Measurements from ENCODE around the gene RAD9A.
A peak's percentile ranks its signal among the peaks of the same experiment; 100 is the strongest.

The RAD9A gene

DNA sequence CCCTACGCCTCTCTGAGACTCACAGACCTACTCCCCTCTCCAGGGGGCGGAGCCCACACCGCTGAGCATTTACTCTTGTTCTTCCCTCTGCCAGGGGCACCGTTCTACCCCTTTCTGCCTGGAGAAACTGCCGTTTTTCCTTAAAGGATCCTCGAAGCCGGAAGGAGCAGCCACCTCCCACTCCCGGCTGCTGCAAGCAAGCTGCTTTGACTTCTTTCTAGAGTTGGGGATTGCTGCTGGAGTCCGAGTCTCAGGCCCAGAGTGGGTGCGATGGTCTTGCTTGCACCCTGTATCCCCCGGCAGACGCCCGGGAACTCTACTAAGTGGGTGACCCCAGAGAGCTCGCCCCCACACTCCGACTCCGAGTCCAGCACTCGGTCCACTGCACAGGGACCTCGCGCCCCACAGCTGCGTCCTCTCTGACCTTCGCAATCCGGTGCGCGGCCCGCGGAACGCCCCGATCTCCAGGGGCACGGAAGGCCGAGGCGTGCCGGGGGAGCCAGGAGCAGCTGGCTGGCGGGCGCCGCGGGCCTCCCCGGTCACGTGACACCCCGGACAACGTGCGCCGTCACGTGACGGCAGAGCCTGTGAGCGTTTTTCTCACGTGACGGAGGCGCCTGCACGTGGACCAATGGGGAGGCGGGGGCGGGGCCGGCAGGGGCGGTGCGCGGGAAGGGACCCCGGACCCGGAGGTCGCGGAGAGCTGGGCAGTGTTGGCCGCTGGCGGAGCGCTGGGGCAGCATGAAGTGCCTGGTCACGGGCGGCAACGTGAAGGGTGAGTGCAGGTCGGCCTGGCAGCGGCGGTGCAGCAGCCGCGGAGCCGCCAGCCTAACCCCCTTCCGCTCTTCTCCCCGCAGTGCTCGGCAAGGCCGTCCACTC is at the start of gene RAD9A:
TSS of gene RAD9A (plus strand) at position 683 of the 879 bp plus-strand sequence. CDS start at position 742, 59 bp downstream.
- DNase-seq (ENCODE audit: low spot score) = peak; percentile 98

DNA sequence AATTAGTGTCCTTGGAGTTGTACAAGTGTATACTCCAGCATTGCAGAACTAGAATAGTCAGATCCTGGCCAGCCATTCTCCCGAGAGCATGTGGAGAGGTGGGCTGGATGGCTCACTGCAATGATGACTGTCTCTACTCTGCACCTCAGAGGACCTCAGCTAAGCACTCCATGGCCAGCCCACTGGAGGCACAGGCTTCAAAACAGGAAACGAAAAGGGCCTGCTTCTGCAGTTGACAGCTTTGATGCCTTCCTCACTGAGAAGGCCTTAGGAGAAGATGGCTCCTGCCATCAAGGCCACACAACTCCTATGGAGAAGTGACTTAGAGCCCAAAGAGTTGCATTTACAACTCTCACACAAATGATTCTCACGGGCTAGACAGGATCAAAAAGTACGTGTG is 47.5 kb upstream of the RAD9A start:
- DNase-seq (ENCODE audit: low spot score) = no peak

DNA sequence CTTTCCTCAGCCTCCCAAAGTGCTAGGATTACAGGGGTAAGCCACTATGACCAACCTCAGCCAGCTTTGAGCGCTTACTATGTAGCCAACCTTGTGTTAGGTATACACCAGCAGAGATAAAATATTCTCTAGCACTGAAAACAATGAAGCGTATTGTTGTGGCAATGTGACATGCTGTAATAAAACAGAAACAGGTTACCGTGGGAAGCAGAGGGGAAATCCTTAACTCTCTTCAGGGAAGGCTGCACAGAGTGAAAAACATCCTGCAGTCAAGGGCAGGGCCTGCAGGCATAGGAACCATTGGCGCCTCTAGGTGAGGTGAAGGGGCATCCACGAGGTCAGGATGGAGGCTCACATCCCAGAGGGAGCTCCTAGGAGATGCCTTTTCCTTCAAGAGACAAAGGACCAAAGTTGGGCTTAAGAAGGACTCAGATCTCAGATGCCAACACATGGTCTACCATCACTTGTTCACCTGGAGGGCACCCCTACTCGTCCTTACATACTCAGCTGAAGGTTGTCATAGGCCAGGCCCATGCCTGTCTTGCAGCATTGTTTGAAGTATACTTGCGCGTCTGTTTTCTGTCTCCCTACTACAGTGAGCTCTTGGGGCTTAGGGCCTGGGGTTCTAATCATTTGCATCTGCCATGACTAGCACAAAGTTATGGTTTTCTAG is 46.4 kb upstream of the RAD9A start:
- DNase-seq (ENCODE audit: low spot score) = no peak

DNA sequence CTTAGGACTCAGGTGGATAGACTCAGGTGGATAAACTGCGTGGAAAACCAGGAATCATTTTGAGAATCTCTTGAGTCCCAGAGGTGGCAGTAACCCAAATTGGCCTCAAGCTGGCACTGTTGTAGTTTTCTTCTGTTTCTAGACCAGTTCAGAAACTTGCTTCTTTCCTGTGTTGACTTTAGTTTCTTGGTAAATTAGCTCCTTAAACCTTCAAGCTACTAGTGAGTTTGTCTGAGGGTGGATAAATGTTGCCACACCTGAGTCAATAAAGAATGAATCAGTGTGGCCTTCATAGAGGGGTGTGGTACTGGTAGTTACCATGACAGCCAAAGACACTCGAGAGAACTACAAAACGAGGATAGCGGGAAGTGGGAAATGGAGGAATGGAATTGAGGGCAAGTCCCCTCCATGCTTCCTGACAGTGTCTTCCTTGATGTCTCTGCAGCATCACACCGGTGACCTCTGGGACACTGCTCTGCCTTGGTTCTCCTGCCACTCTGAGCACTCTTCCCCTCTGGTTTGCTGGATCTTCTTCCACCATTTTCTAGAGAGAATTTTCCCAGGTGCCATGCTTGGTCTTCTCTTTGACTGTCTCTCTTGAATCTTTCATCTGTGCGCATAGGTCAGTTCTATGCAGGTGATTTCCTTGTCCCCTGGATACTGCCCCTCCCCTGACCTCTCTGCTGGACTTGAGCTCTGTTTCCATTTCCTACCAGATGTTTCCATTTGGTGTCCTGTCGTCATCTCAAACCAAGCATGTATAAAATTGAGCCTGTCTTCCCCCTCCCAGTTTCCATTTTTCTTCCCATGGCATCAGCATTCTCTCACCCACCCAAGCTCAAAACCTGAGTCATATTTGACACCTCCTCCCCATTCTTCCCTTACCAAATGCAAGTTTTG is 45.6 kb upstream of the RAD9A start:
- DNase-seq (ENCODE audit: low spot score) = no peak

DNA sequence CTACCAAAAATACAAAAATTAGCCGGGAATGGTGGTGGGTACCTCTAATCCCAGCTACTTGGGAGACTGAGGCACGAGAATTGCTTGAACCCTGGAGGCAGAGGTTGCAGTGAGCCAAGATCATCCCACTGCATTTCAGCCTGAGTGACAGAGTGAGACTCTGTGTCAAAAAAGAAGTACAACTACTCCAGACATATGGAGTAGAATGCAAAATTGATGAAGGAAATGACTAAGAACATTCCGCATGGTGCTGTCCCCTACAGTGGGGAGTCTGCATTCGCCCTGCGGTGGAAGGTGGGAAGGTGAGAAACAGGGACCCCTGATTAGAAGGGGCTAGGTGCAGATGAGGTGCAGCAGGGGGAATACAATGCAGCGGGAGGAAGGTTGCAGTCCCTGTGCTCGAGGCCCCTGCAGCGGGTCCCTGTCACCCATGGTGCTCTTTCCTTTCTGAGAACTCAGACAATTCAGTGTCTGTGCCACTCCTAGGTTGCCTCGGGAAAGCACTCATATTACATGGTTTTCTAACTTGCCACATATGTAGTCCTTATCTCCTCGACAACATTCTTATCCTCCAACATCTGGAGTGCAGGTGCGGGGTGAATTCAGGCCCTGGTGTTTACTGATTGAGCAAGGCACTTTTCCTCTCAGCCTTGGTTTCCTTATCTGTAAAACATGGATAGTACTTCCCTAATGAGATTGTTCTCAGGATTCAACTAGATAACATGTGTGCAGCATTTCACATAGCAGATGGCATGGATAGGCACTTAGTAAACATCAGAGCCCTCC is 43.6 kb upstream of the RAD9A start:
- no peak for DNase-seq (ENCODE audit: low spot score)

DNA sequence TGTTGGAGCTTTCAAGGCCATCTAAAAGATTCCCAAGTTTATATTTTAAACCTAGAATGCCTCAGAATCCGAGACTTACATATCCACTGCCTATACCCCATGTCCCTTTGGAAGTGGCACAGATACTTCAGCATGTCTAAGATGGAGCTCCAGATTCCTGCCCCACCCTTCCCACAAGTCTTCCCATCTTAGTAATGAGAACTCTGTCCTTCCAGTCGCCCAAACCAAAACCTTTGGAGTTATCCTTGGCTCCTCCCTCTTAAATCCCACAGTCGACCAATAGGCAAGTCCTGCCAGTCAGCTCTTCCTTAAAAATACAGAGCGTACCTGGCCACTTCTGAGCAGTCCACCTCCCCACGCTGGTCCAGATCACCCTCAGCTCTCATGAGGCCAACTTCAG is 42.8 kb upstream of the RAD9A start:
- DNase-seq (ENCODE audit: low spot score) = no peak

DNA sequence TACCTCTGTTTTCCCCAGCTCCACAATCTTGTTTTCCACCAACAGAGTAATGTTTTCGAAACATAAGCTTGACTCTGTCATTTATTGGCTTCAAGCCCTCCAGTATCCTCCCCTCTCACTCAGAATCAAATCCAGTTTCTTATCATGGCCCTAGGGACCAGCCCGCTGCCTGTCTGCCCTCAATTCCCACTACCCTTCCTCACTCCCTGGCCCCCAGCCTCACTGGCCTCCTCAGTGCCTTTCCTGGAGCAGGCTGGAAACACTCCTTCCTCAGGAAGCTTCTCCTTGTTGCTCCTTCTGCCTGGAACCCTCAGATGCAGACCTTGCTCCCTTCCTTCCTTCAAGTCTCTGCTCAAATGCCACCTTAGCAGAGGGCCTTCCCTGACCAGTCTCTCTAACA is 42.3 kb upstream of the RAD9A start:
- no peak for DNase-seq (ENCODE audit: low spot score)

DNA sequence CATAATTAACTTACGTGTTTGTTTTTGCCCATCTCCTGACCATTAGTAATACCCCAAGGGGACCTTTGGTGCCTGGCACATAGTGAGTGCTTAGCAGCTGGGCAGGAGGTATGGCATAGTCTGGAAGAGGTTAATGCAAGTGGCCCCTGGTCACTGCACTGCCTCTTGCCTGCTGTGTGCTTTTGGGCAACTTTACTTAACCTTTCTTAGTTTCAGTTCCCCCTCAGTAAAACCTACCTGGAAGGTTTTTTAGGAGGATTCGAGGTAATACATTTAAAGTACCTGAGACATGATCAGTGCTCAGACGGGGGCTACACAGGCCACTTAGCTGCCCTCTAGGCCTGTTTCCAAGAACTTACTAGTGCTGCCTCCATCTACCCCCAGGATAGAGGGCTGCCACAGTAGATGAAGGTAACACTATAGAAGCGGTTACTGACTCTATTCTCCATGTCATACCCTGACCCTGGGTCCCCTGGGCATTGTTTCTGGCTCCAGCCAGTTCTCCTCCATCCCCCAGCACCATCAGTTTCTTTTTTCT is 41.8 kb upstream of the RAD9A start:
- no peak for DNase-seq (ENCODE audit: low spot score)

DNA sequence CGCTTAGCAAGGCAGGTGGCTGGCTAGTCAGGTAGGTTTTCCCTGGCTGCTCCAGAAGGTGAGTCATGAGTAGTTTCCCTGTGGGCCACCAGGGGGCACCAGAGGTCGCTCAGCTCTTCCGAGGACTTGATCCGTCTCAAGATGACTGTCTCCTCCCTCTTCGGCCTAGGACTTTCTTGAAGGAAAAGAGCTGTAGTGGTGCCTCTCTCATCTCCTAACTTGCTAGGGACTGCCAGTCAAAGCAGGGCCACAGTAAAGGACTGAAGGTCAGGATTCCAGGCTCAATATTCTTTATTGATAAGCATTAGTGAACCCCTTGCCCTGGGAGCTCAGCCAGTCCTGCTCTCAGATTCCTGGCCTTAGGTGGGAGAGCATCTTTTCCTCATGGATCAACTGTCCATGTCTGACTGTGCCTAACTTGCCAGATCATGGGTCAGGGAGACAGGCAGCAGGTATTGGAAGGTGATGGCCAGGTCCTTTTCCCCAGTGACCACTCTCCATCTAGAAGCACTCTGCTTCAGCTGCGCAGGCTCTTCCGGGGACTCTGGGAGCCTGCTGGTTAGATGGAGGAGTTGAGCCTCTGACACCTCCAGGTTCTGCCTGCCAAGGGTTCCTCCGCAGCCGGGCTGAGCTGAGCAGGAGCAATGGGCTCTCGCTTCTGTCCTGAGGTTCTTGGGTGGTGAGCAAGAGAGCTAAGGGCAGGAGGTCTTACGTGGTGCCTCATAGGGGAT is 40.3 kb upstream of the RAD9A start:
- peak; percentile 77 for DNase-seq (ENCODE audit: low spot score)

DNA sequence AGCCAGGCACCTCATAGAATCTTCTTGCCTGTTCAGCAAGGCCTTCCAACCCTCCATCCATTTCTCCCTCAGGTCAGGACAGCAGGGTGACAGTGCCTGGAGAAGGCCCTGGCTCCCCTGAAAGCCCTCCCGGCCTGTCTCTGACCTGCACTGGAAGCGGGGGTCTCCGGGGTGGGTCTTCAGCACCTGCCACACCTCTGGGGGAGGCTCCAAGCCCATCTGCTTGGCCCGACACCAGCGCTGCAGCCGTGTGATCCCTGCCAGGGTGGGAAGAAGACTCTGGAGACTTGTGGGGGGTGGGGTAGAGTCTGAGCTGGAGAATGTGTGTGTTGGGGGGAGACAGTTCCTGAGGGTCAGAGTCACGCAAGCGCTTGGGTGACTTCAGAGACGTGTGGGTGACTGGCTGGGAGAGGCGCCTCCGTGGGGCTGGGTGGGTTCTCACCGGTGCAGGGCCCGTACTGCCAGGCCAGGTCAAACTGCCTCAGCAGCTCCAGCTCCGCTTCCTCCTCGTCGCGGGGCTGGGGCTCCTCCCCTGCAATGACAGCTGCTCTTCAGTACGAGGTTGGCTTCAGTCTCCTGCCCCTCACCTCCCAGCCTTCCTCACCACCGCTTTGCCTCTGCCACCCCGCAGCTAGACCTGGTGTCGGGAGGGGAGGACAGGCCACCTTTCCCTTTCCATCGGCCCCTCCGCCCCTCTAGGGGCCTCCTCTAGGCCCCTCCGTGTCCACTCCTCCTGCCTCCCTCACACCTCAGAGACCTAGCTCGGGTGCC is 39.1 kb upstream of the RAD9A start:
- DNase-seq (ENCODE audit: low spot score) = no peak

DNA sequence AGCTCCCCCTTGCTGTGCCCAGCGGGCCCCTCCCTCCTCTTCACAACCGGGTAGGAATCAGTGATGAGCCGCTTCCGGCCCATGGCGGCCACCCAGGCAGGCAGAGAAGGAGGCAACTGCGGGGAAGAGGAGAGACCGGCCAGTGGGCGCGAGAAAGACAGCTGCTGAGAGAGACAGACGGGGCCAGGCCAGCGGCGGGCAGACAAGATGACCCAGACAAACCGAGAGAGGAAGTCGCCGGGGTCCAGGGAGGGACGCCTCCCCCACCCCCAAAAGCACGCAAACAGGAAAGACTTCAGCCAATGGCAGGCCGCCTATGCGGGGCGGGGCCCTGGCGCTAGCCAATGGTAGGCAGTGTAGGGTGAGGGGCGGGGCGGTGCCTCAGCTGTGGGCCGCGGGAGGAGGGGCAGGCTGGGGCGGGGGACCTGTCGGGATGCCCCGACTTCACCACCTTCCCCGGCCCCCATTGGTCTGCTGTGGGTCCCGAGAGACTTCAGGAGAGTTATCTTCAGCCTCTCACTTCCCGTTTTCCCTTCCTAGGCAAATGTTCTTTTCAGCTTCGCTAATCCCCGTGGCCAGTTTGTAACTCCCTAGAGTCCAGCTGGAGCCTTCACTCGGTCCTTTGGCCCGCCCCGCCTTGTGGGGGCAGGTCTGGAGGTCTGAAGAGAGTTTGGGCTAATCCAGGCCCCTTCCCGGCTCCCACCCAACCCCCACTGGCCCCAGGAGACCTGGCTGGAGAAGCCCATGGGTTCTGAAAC is 38.3 kb upstream of the RAD9A start, which contains the start of gene POLD4:
TSS of gene POLD4 (minus strand) at position 230 of the 758 bp plus-strand sequence. CDS start at position 83, 147 bp downstream.
- peak; percentile 98 for DNase-seq (ENCODE audit: low spot score)

DNA sequence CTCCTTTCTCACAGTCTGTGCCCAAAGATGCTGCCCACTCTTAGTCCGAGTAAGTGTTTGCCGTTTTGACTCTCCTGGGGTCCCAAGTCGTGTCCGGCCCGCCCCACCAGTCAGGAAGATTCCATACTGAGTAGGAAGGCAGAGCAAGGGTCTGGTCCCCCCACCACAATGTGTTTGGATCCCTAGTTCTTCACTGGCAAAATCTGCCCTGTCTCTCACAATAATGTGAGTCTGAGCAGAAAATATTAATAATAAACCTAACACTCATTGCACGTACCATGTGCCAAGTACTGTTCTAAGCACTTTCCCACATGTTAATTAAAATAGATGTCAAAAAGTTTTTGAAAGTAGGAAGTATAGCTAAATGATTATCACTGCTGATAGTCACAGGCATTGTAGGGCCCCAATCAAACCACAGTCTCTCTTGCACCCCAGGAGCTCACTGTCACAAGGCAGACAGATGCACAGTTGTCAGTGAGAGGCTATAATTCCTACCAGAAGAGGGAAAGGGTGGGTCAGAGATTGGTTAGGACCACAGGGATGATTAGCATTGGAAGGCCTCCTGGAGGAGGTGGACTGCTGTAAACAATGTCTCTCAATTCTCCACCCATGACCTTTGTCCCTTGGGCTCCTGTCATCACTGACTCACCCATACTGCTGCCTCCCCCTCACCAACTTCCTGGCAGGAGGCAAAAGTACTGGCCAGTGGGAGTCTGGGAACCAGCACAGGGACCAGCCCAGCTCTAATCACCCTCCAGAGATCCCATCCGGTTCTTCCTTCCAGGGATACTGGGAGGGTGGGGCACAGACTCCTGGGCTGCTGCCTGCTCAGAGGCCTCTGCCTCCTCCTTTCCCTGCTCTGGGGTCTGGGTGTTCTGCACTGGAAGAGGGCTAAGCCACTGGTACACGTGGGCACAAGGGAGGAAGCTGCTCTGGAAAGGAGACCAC is 37.4 kb upstream of the RAD9A start:
- DNase-seq (ENCODE audit: low spot score) = no peak

DNA sequence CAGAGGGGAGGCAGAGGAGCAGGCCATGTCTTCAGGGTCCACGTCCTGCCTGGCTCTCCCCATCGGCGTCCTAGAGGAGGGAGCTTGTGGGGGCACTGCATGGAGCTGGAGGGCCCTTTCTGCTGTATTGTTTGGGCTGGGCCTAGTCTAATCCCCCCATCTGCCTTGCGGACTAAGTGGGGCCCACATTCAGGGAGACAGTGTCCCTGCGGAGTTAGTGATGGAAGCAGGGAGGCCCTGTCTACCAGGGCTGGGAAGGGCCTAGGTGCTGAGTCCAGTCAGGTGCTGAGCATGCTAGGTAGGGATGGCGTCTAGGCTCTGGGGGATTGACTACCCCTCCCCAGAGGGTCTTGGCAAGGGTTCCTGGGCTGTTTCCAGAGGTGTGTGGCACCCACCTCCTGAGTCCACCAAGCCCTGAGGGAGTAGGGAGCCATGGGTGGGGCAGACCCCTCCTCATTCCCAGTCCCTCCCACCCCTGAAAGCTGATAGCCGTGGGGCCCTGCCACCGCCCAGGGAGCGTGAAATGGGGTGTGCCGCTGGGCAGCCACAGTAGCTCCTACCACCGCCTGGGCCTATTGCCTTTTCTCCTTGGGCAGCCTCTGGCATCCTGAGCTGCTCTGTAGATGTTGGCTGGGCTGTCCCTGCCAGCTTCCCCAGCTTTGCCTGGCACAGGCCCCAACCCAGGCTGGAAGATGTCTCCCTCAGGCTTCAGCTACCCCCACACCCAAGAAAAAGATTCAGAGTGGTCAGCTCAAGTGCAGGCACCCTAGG is 36.6 kb upstream of the RAD9A start:
- DNase-seq (ENCODE audit: low spot score) = no peak

DNA sequence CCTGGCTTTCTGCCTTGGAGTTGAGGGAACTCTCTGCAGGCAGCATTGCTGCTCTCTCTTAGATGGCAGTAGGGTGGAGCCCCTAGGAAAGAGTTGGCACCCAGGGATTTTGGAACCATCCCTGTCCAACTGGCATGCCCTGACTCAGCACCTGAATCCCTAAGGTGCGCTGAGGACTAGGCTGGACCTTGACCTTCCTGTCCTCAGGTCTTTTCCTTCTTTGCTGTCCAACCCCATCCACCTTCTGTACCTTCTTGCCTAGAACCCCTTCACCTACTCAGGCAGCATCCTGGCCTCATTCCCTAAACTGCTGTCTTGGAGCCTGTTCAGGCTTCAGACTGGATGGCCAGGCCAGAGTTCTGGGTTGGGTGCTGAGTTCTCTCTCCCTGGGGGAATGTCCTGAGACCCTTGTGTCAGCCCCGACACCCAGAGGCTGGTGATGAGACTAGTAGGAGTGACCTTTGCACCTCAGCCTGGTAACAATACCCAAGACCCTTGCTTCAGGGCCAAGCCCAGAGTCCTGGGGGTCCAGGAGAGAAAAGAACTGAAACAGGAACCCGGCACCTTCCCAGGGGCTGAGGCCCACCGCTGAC is 35.9 kb upstream of the RAD9A start:
- DNase-seq (ENCODE audit: low spot score) = no peak

DNA sequence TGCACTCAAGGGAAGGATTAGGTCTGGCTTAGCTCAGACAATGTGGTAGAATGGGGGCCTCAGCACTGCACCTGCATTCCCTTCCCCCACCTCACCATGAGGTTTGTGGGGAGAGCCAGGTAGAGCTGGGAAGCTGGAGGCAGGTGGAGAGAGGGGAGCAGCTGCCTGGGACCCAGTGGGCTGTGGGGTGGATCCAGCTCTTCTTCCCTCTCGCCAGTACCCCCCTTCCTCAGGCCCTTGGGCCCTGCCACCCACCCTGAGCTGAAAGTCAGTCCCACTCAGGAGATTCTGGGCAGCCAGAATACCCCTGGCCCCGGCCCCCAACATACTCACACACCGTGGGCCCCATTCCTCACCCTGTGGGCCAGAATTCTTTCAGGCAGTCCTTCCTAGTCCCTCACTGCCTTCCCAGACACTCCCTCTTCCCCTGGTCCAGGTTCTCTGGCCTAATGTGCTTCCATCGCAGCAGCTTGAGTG is 35.4 kb upstream of the RAD9A start:
- no peak for DNase-seq (ENCODE audit: low spot score)

DNA sequence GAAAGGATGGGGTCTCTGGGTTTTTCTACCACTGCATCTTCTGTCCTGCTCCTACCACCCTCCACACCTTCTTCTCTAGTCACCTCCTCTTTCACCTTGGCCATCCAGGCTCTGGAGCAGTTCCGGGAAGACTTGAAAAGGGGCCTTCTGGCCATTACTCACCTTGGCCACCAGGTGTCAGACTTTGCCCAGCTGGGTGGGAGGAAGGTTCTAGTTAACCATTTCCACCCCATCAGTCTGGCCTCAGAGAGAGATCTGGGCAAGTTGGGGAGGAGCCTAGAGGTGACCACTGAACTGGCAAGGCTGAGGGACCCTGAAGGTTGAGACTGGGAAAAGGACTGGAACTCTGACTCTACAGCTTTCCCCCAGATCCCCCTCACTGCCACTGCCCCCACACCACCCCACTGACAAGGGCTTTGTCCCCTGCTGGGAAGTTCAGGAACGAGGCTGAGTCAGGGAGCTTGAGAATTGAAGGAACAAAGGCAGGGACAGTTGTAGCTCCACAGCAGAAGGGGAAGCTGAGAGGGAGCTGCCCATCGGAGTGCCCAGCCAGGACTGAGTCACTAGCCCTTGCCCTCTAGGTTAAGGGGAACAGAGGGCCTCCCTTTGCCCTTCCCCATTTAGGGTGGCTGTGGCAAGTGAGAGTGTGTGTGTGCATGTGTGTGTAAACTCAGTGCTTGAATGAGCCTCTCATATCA is 34.8 kb upstream of the RAD9A start:
- DNase-seq (ENCODE audit: low spot score) = peak; percentile 82
